ENCODE measurements around the gene ZNF200.
"Not testable (repeated sequence)": the region's sequence is repeated elsewhere in the genome, so short reads cannot be mapped to it uniquely, and the experiment has no call there.

Gene ZNF200

GRCh38 chr16:3234857-3235561 lies at the start of gene ZNF200:
Gene ZNF200, minus strand, starts transcription at chr16:3235158. Its CDS starts 1,403 bp downstream, at chr16:3233755.
- DNase-seq (ENCODE audit: low read depth) = peak; percentile 88

DNA sequence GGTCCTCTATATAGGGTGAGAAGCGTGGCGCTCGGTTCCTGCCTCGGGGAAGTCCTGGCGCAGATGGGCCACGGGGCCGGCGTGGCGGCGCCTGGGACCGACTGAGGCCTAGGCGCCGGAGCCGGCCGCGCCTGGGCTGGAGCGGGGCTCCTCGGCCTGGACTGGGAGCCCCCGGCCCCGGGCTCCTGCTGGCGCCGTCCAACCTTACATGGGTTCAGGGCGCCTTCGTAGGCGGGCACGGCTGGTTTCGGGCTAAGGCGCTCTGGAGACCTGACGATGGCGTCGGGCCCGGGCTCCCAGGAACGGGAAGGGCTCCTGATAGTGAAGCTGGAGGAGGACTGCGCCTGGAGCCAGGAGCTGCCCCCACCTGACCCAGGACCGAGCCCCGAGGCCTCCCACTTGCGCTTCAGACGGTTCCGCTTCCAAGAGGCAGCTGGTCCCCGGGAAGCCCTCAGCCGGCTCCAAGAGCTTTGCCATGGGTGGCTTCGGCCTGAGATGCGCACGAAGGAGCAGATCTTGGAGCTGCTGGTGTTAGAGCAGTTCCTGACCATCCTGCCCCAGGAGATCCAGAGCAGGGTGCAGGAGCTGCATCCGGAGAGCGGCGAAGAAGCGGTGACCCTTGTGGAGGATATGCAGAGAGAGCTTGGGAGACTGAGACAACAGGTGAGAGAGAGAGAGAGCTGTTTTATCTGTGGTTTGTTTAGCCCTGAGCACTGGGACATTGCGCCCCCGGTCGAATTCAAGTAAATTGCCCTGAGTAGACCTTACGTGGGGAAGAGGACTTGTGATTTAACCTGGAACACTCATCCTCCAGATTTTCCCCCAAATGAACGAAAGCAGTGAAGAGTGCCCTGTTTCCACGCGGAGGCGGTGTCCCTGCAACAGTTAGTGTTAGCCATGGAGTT lies 48.8 kb upstream of the ZNF200 start:
- no peak for DNase-seq (ENCODE audit: low read depth)

DNA sequence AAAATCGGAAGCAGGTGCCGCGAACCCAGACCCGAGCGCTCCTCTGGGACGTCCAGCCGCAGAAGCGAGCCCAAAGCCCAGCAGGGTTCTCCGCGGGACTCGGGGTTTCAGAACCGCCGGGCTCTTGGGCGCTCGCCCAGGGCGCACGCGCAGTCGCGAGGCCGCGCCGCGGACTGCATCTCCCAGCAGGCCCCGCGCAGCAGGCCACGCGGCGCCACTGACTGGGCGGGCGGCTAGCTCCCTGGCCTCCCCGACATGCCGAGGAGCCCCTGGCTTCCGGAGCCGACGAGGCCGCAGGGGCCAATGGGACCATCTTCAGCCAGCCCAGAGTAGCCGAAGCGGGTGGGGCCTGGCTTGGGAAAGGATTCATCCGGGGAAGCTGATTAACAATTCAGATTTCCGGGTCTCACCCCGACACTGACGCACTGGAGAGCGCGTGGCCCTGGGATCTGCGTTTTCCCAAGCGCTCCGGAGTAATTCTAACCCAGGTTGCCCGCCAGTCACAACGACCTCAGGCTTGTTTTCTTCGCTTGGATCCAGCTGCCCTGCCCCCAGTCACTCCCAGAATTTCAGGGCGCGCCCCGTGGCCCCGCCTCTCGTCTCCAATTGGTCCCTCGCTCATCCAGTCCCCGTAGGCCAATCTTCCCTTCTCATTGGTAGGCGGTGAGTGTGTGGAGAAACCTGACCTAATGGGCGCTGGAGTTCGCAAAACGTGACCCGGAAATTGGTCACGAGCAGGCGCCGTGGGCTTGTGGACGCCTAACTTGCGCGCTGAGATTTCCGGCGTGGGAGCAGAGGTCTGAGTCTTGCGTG lies 48.0 kb upstream of the ZNF200 start, which contains the start of gene ZNF263:
Gene ZNF263, plus strand, starts transcription at position 762 of the 813 bp plus-strand sequence. CDS start 328 bp downstream, outside the sequence.
- peak; percentile 82 for DNase-seq (ENCODE audit: low read depth)

- DNase-seq (ENCODE audit: low read depth) = no peak
These were observed 47.3 kb upstream of the ZNF200 start for GRCh38 chr16:3282103-3282729.

- DNase-seq (ENCODE audit: low read depth) = no peak
These were observed 46.4 kb upstream of the ZNF200 start for GRCh38 chr16:3281222-3281820.

- no peak for DNase-seq (ENCODE audit: low read depth)
These were observed 41.7 kb upstream of the ZNF200 start for GRCh38 chr16:3276679-3277078.

- DNase-seq (ENCODE audit: low read depth) = no peak
These were observed 40.0 kb upstream of the ZNF200 start for GRCh38 chr16:3274947-3275346.

DNA sequence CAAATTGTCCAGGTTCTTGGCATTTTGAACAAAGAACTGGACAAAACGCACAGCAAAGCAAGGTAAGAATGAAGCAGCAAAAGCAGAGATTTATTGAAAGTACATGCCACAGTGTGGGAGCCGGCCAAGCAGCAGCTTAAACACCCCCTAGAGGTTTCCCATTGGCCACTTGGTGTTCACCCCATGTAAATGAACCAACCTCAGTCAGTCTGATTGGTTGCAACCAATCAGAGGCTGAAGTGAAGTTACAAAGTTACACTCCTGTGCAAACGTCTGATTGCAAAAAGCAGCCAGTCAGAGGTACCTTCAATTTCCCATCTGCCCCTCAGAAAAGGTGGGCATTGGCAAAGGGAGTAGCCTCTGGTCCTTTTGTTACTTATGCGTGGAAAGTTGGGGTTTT lies 39.5 kb upstream of the ZNF200 start:
- no peak for DNase-seq (ENCODE audit: low read depth)

- DNase-seq (ENCODE audit: low read depth) = not testable (repeated sequence)
These were observed 36.3 kb upstream of the ZNF200 start for GRCh38 chr16:3271281-3271680.

DNA sequence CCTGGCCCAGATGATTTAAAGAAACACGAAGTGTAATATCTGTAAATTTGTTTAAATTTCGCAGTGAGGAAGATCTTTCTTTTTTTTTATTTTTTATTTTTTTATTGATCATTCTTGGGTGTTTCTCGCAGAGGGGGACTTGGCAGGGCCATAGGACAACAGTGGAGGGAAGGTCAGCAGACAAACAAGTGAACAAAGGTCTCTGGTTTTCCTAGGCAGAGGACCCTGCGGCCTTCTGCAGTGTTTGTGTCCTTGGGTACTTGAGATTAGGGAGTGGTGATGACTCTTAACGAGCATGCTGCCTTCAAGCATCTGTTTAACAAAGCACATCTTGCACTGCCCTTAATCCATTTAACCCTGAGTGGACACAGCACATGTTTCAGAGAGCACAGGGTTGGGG lies 35.8 kb upstream of the ZNF200 start:
- not testable (repeated sequence) for DNase-seq (ENCODE audit: low read depth)

DNA sequence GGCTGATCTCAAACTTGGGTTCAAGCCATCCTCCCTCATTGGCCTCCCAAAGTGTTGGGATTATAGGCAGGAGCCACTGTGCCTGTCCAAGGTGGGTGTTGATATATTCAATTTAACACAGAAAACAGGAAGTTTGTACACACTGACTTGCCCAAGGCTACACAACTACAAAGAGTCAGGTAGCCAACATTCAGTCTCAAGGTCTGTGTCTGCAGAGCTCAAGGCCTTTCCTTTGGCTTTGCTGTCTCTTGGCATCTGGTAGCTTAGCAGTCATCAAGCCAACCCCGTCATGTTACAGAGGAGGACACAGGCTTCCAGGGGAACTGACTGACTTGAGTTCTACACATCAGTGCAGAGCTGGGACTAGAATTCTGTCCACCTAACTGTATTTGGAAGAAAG lies 33.3 kb upstream of the ZNF200 start:
- DNase-seq (ENCODE audit: low read depth) = no peak

GRCh38 chr16:3266873-3267537 lies 32.0 kb upstream of the ZNF200 start:
- no peak for DNase-seq (ENCODE audit: low read depth)

GRCh38 chr16:3264137-3265036 lies 29.4 kb upstream of the ZNF200 start:
- DNase-seq (ENCODE audit: low read depth) = peak; percentile 97

GRCh38 chr16:3262517-3262916 lies 27.6 kb upstream of the ZNF200 start:
- DNase-seq (ENCODE audit: low read depth) = no peak

GRCh38 chr16:3259836-3260235 lies 24.9 kb upstream of the ZNF200 start:
- DNase-seq (ENCODE audit: low read depth) = no peak

DNA sequence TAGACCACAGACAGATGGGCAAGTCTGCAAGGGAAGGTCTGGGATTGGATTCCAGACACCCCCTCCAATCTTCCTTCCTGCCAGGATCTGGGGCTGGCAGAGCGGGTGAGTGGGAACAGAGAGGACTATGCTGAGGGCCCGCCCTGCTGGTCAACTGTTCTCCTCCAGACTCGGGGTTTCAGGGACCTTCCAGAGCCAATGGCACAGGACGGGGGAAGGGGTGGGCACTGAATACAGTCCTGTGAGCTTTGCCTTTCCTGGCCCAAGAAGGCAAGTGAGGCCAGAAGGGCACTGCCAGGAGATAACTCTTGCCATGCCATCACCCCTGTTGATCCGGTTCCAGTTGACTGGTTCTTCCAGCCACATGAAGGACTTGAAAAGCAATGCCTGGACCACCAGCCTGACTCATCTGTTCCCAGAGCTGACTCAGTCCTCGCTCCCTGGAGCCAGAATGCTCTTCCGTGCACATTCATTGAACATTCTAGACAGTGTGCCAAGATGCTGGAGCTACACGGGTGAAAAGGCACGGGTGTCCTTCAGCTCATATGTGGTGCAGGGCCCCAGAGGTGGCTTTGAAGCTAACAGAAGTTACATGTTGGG lies 22.0 kb upstream of the ZNF200 start:
- no peak for DNase-seq (ENCODE audit: low read depth)

GRCh38 chr16:3256146-3256865 lies 21.3 kb upstream of the ZNF200 start, which contains the start of gene MEFV:
Gene MEFV, minus strand, starts transcription at chr16:3256633. Its CDS starts 46 bp downstream, at chr16:3256587.
- DNase-seq (ENCODE audit: low read depth) = no peak

DNA sequence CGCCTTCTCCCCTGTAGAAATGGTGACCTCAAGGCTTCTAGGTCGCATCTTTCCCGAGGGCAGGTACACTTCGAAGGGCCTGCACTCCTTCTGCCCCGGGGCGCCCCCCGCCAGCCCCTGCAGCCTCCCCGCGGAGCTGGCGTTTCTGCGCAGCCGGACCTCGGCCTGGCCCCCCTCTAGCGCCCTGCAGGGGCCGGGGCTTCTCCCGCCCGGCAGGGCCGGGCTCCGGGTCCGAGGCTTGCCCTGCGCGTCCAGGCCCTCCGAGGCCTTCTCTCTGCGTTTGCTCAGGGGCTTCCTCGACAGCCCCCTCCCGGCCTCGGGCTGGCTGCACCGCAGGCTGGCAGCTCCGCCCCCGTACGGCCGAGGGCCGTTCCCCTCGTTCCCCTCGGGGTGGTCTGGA lies 19.4 kb upstream of the ZNF200 start:
- no peak for DNase-seq (ENCODE audit: low read depth)
